ENCODE measurements around the gene GJB4.

GRCh38 chr1:34755961-34756360, 3.6 kb upstream of the GJB4 start:
- TF ChIP-seq CTCF (IDR thresholded peaks at IDR 0.05; ENCODE audit: low read depth, low read length, poor library complexity, severe bottlenecking) = no peak
- TF ChIP-seq EZH2phosphoT487 (IDR thresholded peaks at IDR 0.05; ENCODE audit: borderline replicate concordance, low read length) = no peak
